ENCODE results near the gene FAAP20.

FAAP20 gene

GRCh38 chr1:2210084-2210653 is 15.6 kb upstream of the FAAP20 start:
- DNase-seq: no peak

- DNase-seq: no peak
Observed at GRCh38 chr1:2209400-2210083, 15.0 kb upstream of the FAAP20 start.

GRCh38 chr1:2208309-2209239 is 14.0 kb upstream of the FAAP20 start:
- DNase-seq: no peak

GRCh38 chr1:2206813-2207487 is 12.4 kb upstream of the FAAP20 start:
- DNase-seq: no peak

- peak; percentile 97 for DNase-seq
Observed at GRCh38 chr1:2205191-2205952, 10.8 kb upstream of the FAAP20 start.

GRCh38 chr1:2204415-2205190 is 10.0 kb upstream of the FAAP20 start:
- no peak for DNase-seq

GRCh38 chr1:2203671-2204414 is 9.3 kb upstream of the FAAP20 start:
- DNase-seq: no peak

- DNase-seq: no peak
Observed at GRCh38 chr1:2202843-2203601, 8.4 kb upstream of the FAAP20 start.

- no peak for DNase-seq
Observed at GRCh38 chr1:2202008-2202575, 7.5 kb upstream of the FAAP20 start.

GRCh38 chr1:2201062-2201461 is 6.5 kb upstream of the FAAP20 start:
- DNase-seq: no peak

GRCh38 chr1:2200308-2200943 is 5.9 kb upstream of the FAAP20 start:
- DNase-seq: no peak

GRCh38 chr1:2199042-2199810 is 4.7 kb upstream of the FAAP20 start:
- DNase-seq: peak; percentile 94

- DNase-seq: no peak
Observed at GRCh38 chr1:2198571-2198970, 4.0 kb upstream of the FAAP20 start.

GRCh38 chr1:2197707-2198165 is 3.2 kb upstream of the FAAP20 start:
- DNase-seq: no peak

GRCh38 chr1:2196901-2197638 is 2.5 kb upstream of the FAAP20 start:
- no peak for DNase-seq

GRCh38 chr1:2195785-2196184 is 1.2 kb upstream of the FAAP20 start:
- DNase-seq: no peak

GRCh38 chr1:2194898-2195673 is 514 bp upstream of the FAAP20 start:
- peak; percentile 87 for DNase-seq

All from activated CD4-positive, alpha-beta T cell treated with anti-CD3 and anti-CD28 coated beads, Interleukin-2, amount 50 U/mL, for 16 hours (primary cell).